SKM-1 (cell line): ENCODE data around the gene DPY19L3.
"Not testable (repeated sequence)": the region's sequence is repeated elsewhere in the genome, so short reads cannot be mapped to it uniquely, and the experiment has no call there.

Source experiments
- DNase-seq: peaks from one replicate; lab custom pipeline; 2025; ENCODE audit not compliant: unreplicated experiment; lab: John Stamatoyannopoulos, UW

The DPY19L3 gene

DNA sequence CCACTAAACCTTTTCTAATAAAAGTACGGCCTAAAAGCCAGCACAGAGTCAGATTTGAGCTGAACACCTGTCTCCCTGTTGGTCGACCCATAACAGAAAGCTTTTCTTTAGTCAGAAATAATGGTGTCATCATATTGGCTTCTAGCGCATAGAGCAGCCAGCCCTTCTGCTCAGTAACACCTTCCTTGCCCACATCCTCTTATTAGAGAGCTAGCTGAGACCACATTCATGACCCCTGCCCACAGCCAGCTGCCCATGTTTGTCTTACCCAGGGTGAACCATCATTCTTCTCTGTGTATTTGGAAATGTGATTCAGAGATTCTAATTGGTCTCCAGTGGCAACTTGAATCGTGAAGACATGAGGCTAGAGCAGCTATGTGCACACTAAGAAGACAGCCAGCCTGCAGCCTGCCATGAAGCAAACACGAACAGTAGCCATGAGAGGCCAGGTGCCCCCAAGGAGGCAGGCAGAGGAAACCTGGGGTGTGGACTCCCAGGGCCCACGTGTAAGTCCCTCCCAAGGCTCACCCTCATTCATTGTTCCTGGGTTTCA is 93.2 kb downstream of the DPY19L3 start:
- no peak for DNase-seq

GRCh38 chr19:32512498-32512897 is 106.9 kb downstream of the DPY19L3 start:
- DNase-seq: not testable (repeated sequence)

- no peak for DNase-seq
These were observed 113.5 kb downstream of the DPY19L3 start for GRCh38 chr19:32519023-32519422.

DNA sequence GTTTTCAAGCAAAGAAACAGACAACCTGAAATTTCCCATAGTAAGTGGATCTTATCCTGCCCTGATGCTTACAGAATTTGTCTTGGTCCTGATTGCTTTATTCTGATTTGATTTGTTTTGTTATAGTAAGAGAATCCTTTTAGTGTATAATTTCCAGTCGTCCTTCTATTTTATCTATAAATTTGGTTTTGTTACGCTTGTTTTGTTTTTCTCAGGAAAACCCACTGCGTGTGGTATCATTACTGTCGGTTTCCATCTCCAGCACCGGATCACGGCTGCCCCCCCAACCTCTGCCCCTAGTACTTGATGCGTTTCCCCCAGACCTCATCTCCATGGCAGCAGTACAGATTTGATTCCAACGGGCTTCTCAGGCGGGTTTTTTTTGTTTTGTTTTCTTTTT is 117.4 kb downstream of the DPY19L3 start:
- DNase-seq: no peak

GRCh38 chr19:32526895-32527294 is 121.3 kb downstream of the DPY19L3 start:
- no peak for DNase-seq

DNA sequence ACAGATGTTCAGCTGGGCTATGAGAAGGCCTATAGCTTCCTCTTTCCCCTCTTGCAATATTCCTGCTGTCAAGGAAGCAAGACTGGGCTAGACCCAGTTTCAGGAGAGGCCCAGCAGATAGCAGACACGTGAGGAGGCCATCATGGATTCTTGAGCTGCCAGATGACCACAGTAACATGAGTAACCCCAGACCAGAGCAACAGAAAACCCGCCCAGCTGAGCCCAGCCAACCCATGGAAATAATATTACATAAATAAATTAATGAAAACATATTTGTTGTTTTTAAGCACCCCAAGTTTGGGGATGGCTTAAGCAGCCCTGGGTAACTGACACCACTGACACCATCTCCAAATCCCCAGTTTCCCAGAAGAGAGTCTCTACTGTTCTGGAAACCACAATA is 125.2 kb downstream of the DPY19L3 start:
- no peak for DNase-seq

DNA sequence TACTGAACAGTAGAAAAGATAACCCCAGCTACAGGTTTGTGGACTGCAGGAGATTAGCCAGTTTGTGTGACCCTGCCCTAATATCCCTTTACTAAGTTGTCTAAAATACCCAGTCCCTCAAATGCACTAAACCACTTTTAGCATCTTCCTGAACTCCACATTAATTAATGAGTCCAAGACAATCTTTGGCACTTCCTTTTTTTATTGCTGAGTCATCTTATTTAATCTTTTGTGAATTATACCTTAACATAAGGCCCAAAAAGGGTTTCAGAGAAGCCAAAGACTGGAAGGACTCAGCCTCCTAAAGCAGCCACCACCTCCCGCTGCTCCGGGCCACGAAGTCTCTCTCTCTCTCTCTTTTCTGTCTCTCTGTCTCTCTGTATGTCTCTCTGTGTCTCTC is 126.7 kb downstream of the DPY19L3 start:
- DNase-seq: no peak
